Measurements from ENCODE around the gene LLCFC1.

The LLCFC1 gene

GRCh38 chr7:142913566-142913965 is 25.7 kb upstream of the LLCFC1 start (continued):
- TF ChIP-seq RARB (CRISPR knock-in tag; IDR thresholded peaks at IDR 0.05), result no peak
- no peak for TF ChIP-seq TCF4 (CRISPR knock-in tag; IDR thresholded peaks at IDR 0.05; ENCODE audit: borderline replicate concordance)
- TF ChIP-seq SNAI2 (CRISPR knock-in tag; IDR thresholded peaks at IDR 0.05), result no peak
- TF ChIP-seq ZNF8 (CRISPR knock-in tag; IDR thresholded peaks at IDR 0.05), result no peak
- TF ChIP-seq, protein P1, sequence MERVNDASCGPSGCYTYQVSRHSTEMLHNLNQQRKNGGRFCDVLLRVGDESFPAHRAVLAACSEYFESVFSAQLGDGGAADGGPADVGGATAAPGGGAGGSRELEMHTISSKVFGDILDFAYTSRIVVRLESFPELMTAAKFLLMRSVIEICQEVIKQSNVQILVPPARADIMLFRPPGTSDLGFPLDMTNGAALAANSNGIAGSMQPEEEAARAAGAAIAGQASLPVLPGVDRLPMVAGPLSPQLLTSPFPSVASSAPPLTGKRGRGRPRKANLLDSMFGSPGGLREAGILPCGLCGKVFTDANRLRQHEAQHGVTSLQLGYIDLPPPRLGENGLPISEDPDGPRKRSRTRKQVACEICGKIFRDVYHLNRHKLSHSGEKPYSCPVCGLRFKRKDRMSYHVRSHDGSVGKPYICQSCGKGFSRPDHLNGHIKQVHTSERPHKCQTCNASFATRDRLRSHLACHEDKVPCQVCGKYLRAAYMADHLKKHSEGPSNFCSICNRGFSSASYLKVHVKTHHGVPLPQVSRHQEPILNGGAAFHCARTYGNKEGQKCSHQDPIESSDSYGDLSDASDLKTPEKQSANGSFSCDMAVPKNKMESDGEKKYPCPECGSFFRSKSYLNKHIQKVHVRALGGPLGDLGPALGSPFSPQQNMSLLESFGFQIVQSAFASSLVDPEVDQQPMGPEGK (CRISPR knock-in tag; IDR thresholded peaks at IDR 0.05; ENCODE audit: borderline replicate concordance), result no peak
- TF ChIP-seq CSRNP3 (CRISPR knock-in tag; IDR thresholded peaks at IDR 0.05), result no peak
- TF ChIP-seq PPARA (CRISPR knock-in tag; IDR thresholded peaks at IDR 0.05; ENCODE audit: borderline replicate concordance), result no peak
- TF ChIP-seq ZNF565 (CRISPR knock-in tag; conservative IDR thresholded peaks at IDR 0.05; ENCODE audit: low read depth), result no peak
- no peak for TF ChIP-seq ARNTL (CRISPR knock-in tag; IDR thresholded peaks at IDR 0.05; ENCODE audit: borderline replicate concordance, low read depth)

DNA sequence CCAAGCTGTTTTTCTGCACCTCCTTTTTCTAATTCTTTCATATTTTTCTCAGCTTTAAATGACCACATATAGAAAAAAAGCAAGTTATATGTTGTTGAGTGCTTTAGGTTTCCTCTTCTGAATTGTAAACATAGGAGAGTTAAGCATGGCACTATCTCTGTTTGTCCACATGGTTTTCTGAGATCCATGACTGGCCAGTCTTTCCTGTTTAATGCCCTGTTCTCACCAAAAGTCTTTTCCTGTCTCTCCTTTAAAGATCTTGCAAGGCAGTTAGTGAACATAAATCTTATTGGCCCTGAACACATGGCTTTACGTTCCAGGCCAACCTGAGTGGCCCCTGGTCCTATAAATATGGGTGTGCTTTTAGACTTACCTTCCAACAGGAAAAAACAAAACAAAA is 25.2 kb upstream of the LLCFC1 start:
- TF ChIP-seq RARB (CRISPR knock-in tag; IDR thresholded peaks at IDR 0.05) (no peak), ZFP30 (CRISPR knock-in tag; IDR thresholded peaks at IDR 0.05) (no peak), ZNF8 (CRISPR knock-in tag; IDR thresholded peaks at IDR 0.05) (no peak), POU6F1 (CRISPR knock-in tag; IDR thresholded peaks at IDR 0.05; ENCODE audit: borderline replicate concordance, low read depth) (no peak), ZC3H10 (CRISPR knock-in tag; IDR thresholded peaks at IDR 0.05) (no peak), CREB5 (CRISPR knock-in tag; IDR thresholded peaks at IDR 0.05; ENCODE audit: low read depth) (no peak), PPARA (CRISPR knock-in tag; IDR thresholded peaks at IDR 0.05; ENCODE audit: borderline replicate concordance) (no peak), SNAI2 (CRISPR knock-in tag; IDR thresholded peaks at IDR 0.05) (no peak), TCF4 (CRISPR knock-in tag; IDR thresholded peaks at IDR 0.05; ENCODE audit: borderline replicate concordance) (no peak), CSRNP3 (CRISPR knock-in tag; IDR thresholded peaks at IDR 0.05) (no peak), ZNF565 (CRISPR knock-in tag; conservative IDR thresholded peaks at IDR 0.05; ENCODE audit: low read depth) (no peak), ZNF70 (CRISPR knock-in tag; IDR thresholded peaks at IDR 0.05) (no peak), OSR1 (CRISPR knock-in tag; IDR thresholded peaks at IDR 0.05) (no peak), ESRRG (CRISPR knock-in tag; IDR thresholded peaks at IDR 0.05) (no peak)
- TF ChIP-seq, protein P1 (CRISPR knock-in tag; IDR thresholded peaks at IDR 0.05; ENCODE audit: borderline replicate concordance), result no peak
- TF ChIP-seq, protein P2, sequence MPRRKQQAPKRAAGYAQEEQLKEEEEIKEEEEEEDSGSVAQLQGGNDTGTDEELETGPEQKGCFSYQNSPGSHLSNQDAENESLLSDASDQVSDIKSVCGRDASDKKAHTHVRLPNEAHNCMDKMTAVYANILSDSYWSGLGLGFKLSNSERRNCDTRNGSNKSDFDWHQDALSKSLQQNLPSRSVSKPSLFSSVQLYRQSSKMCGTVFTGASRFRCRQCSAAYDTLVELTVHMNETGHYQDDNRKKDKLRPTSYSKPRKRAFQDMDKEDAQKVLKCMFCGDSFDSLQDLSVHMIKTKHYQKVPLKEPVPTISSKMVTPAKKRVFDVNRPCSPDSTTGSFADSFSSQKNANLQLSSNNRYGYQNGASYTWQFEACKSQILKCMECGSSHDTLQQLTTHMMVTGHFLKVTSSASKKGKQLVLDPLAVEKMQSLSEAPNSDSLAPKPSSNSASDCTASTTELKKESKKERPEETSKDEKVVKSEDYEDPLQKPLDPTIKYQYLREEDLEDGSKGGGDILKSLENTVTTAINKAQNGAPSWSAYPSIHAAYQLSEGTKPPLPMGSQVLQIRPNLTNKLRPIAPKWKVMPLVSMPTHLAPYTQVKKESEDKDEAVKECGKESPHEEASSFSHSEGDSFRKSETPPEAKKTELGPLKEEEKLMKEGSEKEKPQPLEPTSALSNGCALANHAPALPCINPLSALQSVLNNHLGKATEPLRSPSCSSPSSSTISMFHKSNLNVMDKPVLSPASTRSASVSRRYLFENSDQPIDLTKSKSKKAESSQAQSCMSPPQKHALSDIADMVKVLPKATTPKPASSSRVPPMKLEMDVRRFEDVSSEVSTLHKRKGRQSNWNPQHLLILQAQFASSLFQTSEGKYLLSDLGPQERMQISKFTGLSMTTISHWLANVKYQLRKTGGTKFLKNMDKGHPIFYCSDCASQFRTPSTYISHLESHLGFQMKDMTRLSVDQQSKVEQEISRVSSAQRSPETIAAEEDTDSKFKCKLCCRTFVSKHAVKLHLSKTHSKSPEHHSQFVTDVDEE (CRISPR knock-in tag; IDR thresholded peaks at IDR 0.05), result no peak
- ATAC-seq, result no peak
